ENCODE data around the gene LRRC75A.

LRRC75A gene

DNA sequence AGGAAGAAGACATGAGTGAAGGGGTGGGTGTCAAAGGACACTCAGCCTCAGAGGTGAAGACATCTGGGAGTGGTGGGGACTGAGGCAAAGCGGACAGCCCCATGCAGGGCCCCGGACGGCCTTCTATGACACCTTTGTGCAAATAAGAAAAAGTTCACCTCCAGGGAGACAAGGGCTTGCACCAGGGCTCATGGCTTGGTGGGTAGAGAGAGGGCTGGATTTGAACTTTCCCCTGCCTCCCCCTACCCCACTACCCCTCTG lies 30.5 kb downstream of the LRRC75A start:
- H3K4me3 ChIP-seq (ENCODE audit: low read depth, low read length) = no peak overlapping the region
- TF ChIP-seq, protein P1, sequence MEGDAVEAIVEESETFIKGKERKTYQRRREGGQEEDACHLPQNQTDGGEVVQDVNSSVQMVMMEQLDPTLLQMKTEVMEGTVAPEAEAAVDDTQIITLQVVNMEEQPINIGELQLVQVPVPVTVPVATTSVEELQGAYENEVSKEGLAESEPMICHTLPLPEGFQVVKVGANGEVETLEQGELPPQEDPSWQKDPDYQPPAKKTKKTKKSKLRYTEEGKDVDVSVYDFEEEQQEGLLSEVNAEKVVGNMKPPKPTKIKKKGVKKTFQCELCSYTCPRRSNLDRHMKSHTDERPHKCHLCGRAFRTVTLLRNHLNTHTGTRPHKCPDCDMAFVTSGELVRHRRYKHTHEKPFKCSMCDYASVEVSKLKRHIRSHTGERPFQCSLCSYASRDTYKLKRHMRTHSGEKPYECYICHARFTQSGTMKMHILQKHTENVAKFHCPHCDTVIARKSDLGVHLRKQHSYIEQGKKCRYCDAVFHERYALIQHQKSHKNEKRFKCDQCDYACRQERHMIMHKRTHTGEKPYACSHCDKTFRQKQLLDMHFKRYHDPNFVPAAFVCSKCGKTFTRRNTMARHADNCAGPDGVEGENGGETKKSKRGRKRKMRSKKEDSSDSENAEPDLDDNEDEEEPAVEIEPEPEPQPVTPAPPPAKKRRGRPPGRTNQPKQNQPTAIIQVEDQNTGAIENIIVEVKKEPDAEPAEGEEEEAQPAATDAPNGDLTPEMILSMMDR (IDR thresholded peaks at IDR 0.05; ENCODE audit: low read depth, low read length) = no peak

DNA sequence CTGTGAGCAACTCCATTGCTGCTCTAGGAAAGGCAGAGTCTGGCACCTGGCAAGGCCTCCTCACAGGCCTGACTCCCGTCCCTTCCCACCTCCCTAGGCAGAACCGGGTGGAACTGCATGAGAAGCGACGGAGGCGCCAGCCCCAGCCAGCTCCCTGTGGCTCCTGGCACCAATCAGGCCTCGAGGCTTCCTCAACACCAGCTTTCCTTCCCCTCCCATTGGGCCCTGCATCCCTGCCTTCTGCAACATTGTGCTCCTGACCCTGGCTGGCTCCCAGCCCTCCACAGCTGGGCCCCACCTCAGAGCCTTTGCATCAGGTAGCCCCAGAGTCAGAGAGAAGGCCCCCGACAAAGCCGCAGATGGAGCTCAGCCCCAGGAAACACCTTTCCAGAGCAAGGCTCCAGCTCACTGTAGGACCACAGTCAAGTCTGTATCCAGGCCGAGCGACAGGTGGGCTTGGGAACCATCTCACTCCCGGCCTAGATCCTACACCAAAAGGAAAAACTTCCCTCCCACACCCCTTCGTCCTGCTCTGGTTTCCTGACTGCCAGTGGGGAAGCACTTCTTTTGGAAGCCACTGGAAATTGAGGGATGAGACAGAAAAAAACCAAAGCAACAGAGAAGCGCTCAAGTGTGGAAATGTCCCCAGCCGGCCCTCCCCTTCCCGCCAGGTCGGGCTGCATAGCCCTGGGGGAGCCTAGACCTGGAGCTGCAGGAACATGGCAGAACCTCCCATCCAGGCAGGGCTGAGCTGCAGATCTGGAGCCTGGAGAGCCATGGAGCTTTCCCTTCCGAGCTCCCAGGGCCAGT lies 31.0 kb downstream of the LRRC75A start:
- TF ChIP-seq, protein P1 (IDR thresholded peaks at IDR 0.05; ENCODE audit: low read depth, low read length) = no peak
- no peak overlapping the region for H3K4me3 ChIP-seq (ENCODE audit: low read depth, low read length)

DNA sequence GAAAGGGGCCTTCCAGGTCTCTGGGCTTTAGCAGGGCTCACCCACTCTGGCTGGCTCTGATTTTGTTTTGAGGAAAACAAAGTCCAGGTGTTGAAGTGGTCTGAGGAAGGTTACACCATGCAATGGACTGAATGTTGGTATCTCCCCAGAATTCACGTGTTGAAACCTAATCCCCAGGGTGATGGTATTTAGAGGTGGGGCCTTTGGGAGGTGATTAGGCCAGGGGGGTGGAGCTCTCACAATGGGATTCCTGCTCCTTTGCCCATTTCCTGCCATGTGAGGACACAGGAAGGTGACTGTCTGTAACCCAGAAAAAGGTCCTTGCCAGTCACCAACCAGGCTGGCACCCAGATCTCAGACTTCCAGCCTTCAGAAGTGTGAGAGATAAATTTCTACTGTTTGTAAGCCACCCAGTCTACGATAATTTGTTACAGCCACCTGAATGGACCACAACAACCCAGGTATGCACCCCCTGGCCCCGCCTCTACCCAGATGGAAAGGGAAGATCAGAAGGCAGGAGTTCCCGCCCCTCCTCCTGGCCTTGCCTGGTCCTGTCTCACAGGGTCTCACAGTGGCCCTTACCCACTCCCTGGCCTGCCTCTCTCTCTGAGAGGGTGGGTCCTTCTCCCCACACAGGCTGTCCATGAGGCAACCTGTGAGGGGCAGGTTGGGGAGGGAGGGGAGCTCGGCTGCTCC lies 32.0 kb downstream of the LRRC75A start:
- TF ChIP-seq, protein P1 (IDR thresholded peaks at IDR 0.05; ENCODE audit: low read depth, low read length) = no peak
- no peak overlapping the region for H3K4me3 ChIP-seq (ENCODE audit: low read depth, low read length)

DNA sequence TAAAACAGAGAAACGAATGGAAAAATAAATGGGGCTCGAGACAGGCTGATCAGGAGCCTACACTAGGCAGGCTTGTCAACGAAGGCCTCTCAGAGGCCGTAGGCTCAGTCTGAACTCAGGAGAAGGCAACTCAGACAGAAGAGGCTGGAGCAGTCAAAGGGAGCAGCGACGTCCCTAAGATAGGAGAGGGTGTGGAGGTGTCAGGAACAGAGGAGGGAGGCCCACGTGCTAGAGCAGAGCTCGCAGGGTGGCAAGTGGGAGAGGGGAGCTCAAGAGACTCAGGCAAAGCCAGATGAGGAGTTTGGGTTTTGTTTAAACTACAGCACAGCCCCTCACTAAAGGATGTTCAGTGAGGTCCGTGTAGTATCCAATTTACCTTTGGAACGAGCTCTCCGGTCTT lies 32.7 kb downstream of the LRRC75A start:
- H3K4me3 ChIP-seq (ENCODE audit: low read depth, low read length) = no peak overlapping the region
- TF ChIP-seq, protein P1 (IDR thresholded peaks at IDR 0.05; ENCODE audit: low read depth, low read length) = no peak

DNA sequence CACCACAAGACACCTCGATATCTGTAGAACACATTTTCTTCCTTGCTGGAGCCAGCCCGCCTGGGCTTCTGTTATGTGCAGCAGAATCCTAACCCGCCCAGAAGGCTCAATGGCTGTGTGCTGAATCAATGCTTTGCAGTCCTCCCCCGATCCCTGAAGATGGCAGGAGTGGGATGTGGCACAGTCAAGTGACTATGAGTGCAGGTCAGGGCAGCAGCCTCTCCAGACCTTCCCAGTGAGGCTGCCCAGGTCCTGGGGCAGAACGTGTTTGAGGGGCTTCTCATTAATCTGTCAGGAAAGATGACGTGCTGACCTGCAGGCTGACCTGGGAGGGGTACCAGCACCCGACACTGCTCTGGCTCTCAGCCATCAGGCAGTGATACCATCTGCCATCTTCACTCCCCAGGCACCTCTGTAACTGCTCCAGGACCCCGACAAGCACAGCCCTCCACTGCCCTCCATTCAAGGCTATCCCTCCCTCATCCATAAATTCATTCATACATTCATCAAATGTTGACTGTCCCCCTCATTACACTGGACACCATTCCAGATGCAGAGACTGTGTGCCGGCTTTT lies 35.2 kb downstream of the LRRC75A start:
- no peak overlapping the region for H3K4me3 ChIP-seq (ENCODE audit: low read depth, low read length)
- TF ChIP-seq, protein P1 (IDR thresholded peaks at IDR 0.05; ENCODE audit: low read depth, low read length) = no peak

DNA sequence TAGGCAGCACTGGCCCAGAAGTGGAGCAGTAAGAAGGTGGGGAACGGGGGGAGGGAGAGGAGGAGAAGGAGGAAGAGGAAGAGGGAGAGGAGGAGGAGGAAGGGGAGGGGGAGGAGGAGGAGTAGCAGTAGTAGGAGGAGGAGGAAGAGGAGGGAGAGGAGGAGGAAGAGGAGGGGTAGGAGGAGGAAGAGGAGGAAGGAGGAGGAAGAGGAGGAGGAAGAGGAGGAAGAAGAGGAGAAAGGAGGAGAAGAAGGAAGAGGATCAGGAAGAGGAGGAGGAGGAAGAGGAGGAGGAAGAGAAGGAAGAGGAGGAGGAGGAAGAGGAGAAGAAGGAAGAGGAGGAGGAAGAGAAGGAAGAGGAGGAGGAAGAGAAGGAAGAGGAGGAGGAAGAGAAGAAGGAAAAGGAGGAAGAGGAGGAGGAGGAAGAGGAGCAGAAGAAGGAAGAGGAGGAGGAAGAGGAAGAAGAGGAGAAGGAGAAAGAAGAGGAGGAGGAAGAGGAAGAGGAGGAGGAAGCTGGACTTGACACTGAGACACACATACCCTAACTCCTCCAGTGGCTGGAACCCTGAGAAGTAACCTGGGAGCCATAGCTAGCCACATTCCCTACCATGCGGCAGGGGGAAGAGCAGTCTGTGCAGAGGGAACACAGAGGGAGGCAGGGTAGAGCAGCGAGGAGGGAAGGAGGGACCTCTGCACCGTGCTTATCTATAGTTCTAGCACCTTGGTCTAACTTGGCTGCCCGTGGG lies 35.8 kb downstream of the LRRC75A start:
- TF ChIP-seq, protein P1 (IDR thresholded peaks at IDR 0.05; ENCODE audit: low read depth, low read length) = no peak

More for the DNA sequence above, 35.8 kb downstream of the LRRC75A start:
- H3K4me3 ChIP-seq (ENCODE audit: low read depth, low read length) = no peak overlapping the region

Data from WI38 (cell line).